K562 (cell line): Measurements from ENCODE around the gene PRCD. TPM values are rescaled to one million over a fixed set of nuclear protein-coding genes. Genes with fewer than 3 reads are reported as not detected.
A peak's percentile ranks its signal among the peaks of the same experiment; 100 is the strongest.

Experiments
- ATAC-seq: fragments of 200-7000 bp; cut with Tn5 transposase; 3 replicates; pipeline ENCODE4 v1.9.1; 2020; ENCODE audit warnings: moderate library complexity
- BruUV-seq: library from RNA; stranded (reverse); fragments of 400-500 nt; replicated peaks from 2 replicates; lab custom pipeline; 2021; lab: Mats Ljungman, UMichigan
- CTCF ChIA-PET: fragments of 300-600 bp; formaldehyde crosslinking; extraction: SDS; loops from one replicate; lab custom pipeline; 2021; ENCODE audit warnings: low intra/inter-chr PET ratio; lab: Yijun Ruan, JAX
- POLR2A ChIA-PET: fragments of 300-600, 350-650 bp; sonication (Branson Sonifier 250); formaldehyde crosslinking; extraction: SDS; loops from one replicate; lab custom pipeline; 2021; ENCODE audit warnings: antibody characterized with exemption, inconsistent platforms; lab: Yijun Ruan, JAX
- DNase-seq, 4 experiments: peaks; one replicate each; pipeline versions ENCODE4 v3.0.0 to v3.0.0-alpha.2; 2011 to 2018; ENCODE audit warnings: low spot score in 3 of 4, mixed read lengths in 3 of 4; ENCODE audit errors: extremely low read depth in 1 of 4
- FAIRE-seq: peaks from 2 replicates; lab custom pipeline; 2011; peaks lifted over from hg19 to GRCh38; lab: Jason Lieb, UNC
- H2AFZ ChIP-seq: 2 replicates; pipeline ENCODE4 v1.6.0; 2011; ENCODE audit warnings: low read depth, low read length, control low read depth, inconsistent platforms
- H3K27ac ChIP-seq: fragments of 200-600 bp; 3 replicates; pipeline ENCODE4 v1.8.0; 2011; ENCODE audit warnings: low read depth, mild to moderate bottlenecking, control low read depth, inconsistent platforms, low read length, moderate library complexity, mixed read lengths; ENCODE audit errors: extremely low read depth
- H3K27me3 ChIP-seq, 2 experiments: fragments of 300-600 bp in 1 of 2; 2 replicates in 1 of 2; 3 replicates in 1 of 2; pipeline versions ENCODE4 v1.6.0 to v1.8.0; 2011; ENCODE audit warnings: inconsistent platforms in 2 of 2, low read length in 2 of 2, mild to moderate bottlenecking in 1 of 2, mixed read lengths in 1 of 2, moderate library complexity in 1 of 2; ENCODE audit not compliant: control insufficient read depth in 2 of 2, insufficient read depth in 2 of 2
- H3K36me3 ChIP-seq: fragments of 300-600 bp; 3 replicates; pipeline ENCODE4 v1.8.0; 2011; ENCODE audit warnings: mild to moderate bottlenecking, low read length, inconsistent platforms; ENCODE audit not compliant: control insufficient read depth, insufficient read depth
- H3K4me1 ChIP-seq, 2 experiments: fragments of 200-600 bp in 1 of 2; replicated peaks in 1 of 2; 2 replicates in 1 of 2; 3 replicates in 1 of 2; pipeline versions ENCODE4 v1.5.1 to v1.8.0; 2011; ENCODE audit warnings: inconsistent platforms in 2 of 2, low read length in 2 of 2, mild to moderate bottlenecking in 1 of 2, mixed read lengths in 1 of 2, moderate library complexity in 1 of 2; ENCODE audit not compliant: control insufficient read depth in 2 of 2, insufficient read depth in 2 of 2
- H3K4me2 ChIP-seq: 2 replicates; pipeline ENCODE4 v1.6.1; 2011; ENCODE audit warnings: low read length, control low read depth, inconsistent platforms, mixed read lengths; ENCODE audit not compliant: insufficient read depth
- H3K4me3 ChIP-seq: fragments of 200-600 bp; sonication (generic), shearing (Covaris generic); 2 replicates; pipeline ENCODE4 v1.5.1; 2016; ENCODE audit warnings: control low read depth, inconsistent platforms
- H3K79me2 ChIP-seq: fragments of 200-600 bp; 3 replicates; pipeline ENCODE4 v1.8.0; 2011; ENCODE audit warnings: low read length, inconsistent platforms; ENCODE audit not compliant: control insufficient read depth, insufficient read depth
- H3K9ac ChIP-seq, 2 experiments: 2 replicates each; pipeline versions ENCODE4 v1.6.0 to v1.6.1; 2011; ENCODE audit warnings: low read depth in 2 of 2, low read length in 2 of 2, control low read depth in 1 of 2, inconsistent platforms in 1 of 2, mild to moderate bottlenecking in 1 of 2, mixed read lengths in 1 of 2; ENCODE audit not compliant: insufficient read depth in 1 of 2
- H3K9me1 ChIP-seq: one replicate; pipeline ENCODE4 v1.6.0; 2011; ENCODE audit warnings: inconsistent platforms, mild to moderate bottlenecking, low read length, moderate library complexity; ENCODE audit not compliant: control insufficient read depth, insufficient read depth
- H3K9me3 ChIP-seq: replicated peaks from 2 replicates; pipeline ENCODE4 v1.5.1; 2011; ENCODE audit warnings: low read depth, low read length, inconsistent platforms; ENCODE audit not compliant: control insufficient read depth, insufficient read depth
- H4K20me1 ChIP-seq: replicated peaks from 2 replicates; pipeline ENCODE4 v1.6.1; 2011; ENCODE audit warnings: low read length, inconsistent platforms, mixed read lengths; ENCODE audit not compliant: control insufficient read depth, insufficient read depth
- C11orf30 ChIP-seq: fragments of 450-650 bp; IDR thresholded peaks from 2 replicates; pipeline ENCODE4 v1.6.1; 2016; ENCODE audit warnings: low read depth, mild to moderate bottlenecking
- CEBPB ChIP-seq: fragments of 450-650 bp; IDR thresholded peaks from 2 replicates; pipeline ENCODE4 v1.6.1; 2016; ENCODE audit warnings: missing genetic modification characterization, missing compliant biosample characterization
- CEBPG ChIP-seq, 3 experiments: fragments of 200-800 bp in 1 of 3; sonication (Bioruptor generic) in 1 of 3; sonication (generic) in 1 of 3; formaldehyde crosslinking in 1 of 3; IDR thresholded peaks in 2 of 3; conservative IDR thresholded peaks in 1 of 3; 2 replicates each; pipeline versions ENCODE4 v1.6.1 to v1.8.0; 2016 to 2022; ENCODE audit warnings: missing compliant biosample characterization in 2 of 3, missing genetic modification characterization in 2 of 3, mild to moderate bottlenecking in 1 of 3, missing genetic modification reagents in 1 of 3
- MAFF ChIP-seq: IDR thresholded peaks from 2 replicates; pipeline ENCODE4 v1.6.1; 2012; ENCODE audit warnings: low read length, improper control_type of control experiment
- MAFG ChIP-seq: fragments of 450-650 bp; conservative IDR thresholded peaks from 2 replicates; pipeline ENCODE4 v1.6.1; 2016; ENCODE audit warnings: missing genetic modification characterization, missing compliant biosample characterization
- MAFK ChIP-seq: IDR thresholded peaks from 2 replicates; pipeline ENCODE4 v1.6.1; 2011; ENCODE audit warnings: low read length, improper control_type of control experiment
- MCM3 ChIP-seq: fragments of 450-650 bp; IDR thresholded peaks from 2 replicates; pipeline ENCODE4 v1.6.1; 2016
- NFIC ChIP-seq: fragments of 450-650 bp; IDR thresholded peaks from 2 replicates; pipeline ENCODE4 v1.6.1; 2017; ENCODE audit warnings: mild to moderate bottlenecking, inconsistent platforms
- ZFP36 ChIP-seq: fragments of 150-350 bp; IDR thresholded peaks from 2 replicates; pipeline ENCODE4 v1.6.1; 2018; ENCODE audit warnings: low read length, low read depth; ENCODE audit not compliant: partially characterized antibody
- ZNF316 ChIP-seq: fragments of 450-650 bp; IDR thresholded peaks from 2 replicates; pipeline ENCODE4 v1.6.1; 2016
- ZNF408 ChIP-seq: fragments of 250-450 bp; sonication (Bioruptor Pico); IDR thresholded peaks from 2 replicates; pipeline ENCODE4 v1.4.0; 2020; ENCODE audit warnings: low read depth, mild to moderate bottlenecking, moderate library complexity
- WGBS: fragments of 100-300 bp; shearing (Covaris generic); methylation state at CpG from one replicate; pipeline ENCODE4 v1.1.6; 2016; ENCODE audit warnings: low coverage, mixed read lengths; ENCODE audit not compliant: insufficient coverage; ENCODE audit errors: missing lambda C conversion rate; 5-methylcytosine and 5-hydroxymethylcytosine counted together
- in situ Hi-C: fragments of 300-500 bp; cut with MboI; formaldehyde crosslinking; loops from 4 replicates; pipeline ENCODE4 v1.15.0; 2018; ENCODE audit warnings: inconsistent platforms, mixed read lengths
- intact Hi-C: fragments of 100-400 bp; cut with micrococcal nuclease; formaldehyde crosslinking; loops from 2 replicates; pipeline ENCODE4 v1.14.2; 2022
- polyA plus RNA-seq, 8 experiments: library from polyadenylated mRNA; depleted of rRNA in 4 of 8; stranded (reverse) in 5 of 8; unstranded in 3 of 8; fragments of >200 nt; fragmentation: Nextera tagmentation in 2 of 8; fragmentation: Illumina TruSeq in 1 of 8; extraction: Ambion mirVana in 2 of 8; extraction: Trizol in 1 of 8; gene quantifications; 2 replicates each; pipeline versions ENCODE4 v1.2.1 to v1.2.3, GENCODE V29; 2011 to 2014; ENCODE audit warnings: inconsistent platforms in 1 of 8, missing spikeins in 1 of 8
- total RNA-seq, 7 experiments: library from RNA; depleted of rRNA in 6 of 7; stranded (reverse); fragments of >200 nt in 6 of 7; fragmentation: Illumina TruSeq in 2 of 7; extraction: Trizol in 2 of 7; gene quantifications; 2 replicates each; pipeline versions ENCODE4 v1.2.1 to v1.2.3, GENCODE V29; 2011 to 2021; ENCODE audit warnings: low replicate concordance in 1 of 7
- TF ChIP-seq, protein P1 (sequence below): fragments of 450-650 bp; formaldehyde crosslinking; IDR thresholded peaks from 2 replicates; pipeline ENCODE4 v1.4.0; 2020; ENCODE audit warnings: mild to moderate bottlenecking, moderate library complexity

Gene PRCD
- total and polyA plus RNA-seq, 9 of the 15 experiments (the other 6 are each of a cell fraction or from before 2014, with no cell fraction given) = 0.20 to 0.25 (median 0.21) TPM; not detected in 6

DNA sequence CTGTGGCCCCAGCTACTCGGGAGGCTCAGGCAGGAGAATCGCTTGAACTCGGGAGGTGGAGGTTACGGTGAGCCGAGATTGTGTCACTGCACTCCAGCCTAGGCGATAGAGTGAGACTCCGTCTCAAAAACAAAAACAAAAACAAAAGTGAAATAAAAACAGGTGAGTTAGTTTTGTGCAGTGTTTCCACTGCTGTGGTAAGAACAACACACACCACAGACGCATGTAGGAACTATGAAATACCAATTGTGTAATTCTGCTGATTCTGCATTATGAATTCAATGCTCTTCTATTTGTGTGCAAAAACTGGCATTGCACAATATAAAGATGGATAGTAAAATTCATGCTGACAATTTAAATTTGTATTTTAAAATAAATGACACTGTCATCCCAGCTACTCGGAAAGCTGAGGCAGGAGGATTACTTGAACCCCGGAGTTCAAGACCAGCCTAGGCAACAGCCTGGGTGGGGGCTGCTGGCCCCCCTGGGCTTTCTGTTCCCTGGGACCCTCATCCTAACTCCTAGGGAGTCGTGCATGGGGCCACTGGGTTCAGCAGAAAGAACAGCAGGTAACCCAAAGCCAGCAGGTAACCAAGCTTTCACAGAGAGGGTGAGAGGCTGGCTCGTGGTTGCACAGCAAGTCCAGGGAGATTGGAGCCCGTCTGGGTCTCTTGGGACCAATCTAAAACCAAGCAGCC lies 28.0 kb upstream of the PRCD start:
- ATAC-seq = no peak
- no peaks in the 10 kb centered on the region for H3K36me3 ChIP-seq
- intact Hi-C loops = no loop called here
- POLR2A ChIA-PET = interaction anchor here (0.6 kb wide), 4 partner anchors 29 to 129 kb away, joined by 3 to 4 read pairs (median 3); no protein-coding TSS in a partner anchor
- H3K4me1 ChIP-seq = peaks cover 13 to 15% of the 10 kb centered on the region in 2 experiments; a peak in 4 of 5 replicates
- no peaks in the 10 kb centered on the region for H3K9me1 ChIP-seq
- H3K9me3 ChIP-seq = no peaks in the 10 kb centered on the region
- no peak overlapping the region for H3K9ac ChIP-seq
- 65% methylated on average over 13 of the region's 13 CpGs for WGBS
- no peak overlapping the region for H3K4me3 ChIP-seq
- no peaks in the 10 kb centered on the region for H3K79me2 ChIP-seq
- TF ChIP-seq C11orf30 = peak; percentile 90
- TF ChIP-seq NFIC = no peak
- no peak for TF ChIP-seq CEBPG (CRISPR knock-in tag; IDR thresholded peaks at IDR 0.05)
- peak; percentile 37 to 48; a peak in 3 of 4 replicates for TF ChIP-seq CEBPG (tag; conservative IDR thresholded peaks at IDR 0.05 in 1 of 2, IDR thresholded peaks at IDR 0.05 in 1 of 2)
- TF ChIP-seq MAFK = peak; percentile 82
- TF ChIP-seq ZFP36 = peak; percentile 40
- no peak for TF ChIP-seq ZNF408 (CRISPR knock-in tag)
- TF ChIP-seq, protein P1, sequence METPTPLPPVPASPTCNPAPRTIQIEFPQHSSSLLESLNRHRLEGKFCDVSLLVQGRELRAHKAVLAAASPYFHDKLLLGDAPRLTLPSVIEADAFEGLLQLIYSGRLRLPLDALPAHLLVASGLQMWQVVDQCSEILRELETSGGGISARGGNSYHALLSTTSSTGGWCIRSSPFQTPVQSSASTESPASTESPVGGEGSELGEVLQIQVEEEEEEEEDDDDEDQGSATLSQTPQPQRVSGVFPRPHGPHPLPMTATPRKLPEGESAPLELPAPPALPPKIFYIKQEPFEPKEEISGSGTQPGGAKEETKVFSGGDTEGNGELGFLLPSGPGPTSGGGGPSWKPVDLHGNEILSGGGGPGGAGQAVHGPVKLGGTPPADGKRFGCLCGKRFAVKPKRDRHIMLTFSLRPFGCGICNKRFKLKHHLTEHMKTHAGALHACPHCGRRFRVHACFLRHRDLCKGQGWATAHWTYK = no peak
- TF ChIP-seq MAFG (tag) = peak; percentile 86
- TF ChIP-seq CEBPB (tag) = peak; percentile 80
- TF ChIP-seq MCM3 = no peak
- peak; percentile 85 for TF ChIP-seq MAFF
- TF ChIP-seq ZNF316 = peak; percentile 93
- TF ChIP-seq, all 486 proteins: peak for 8
- CTCF ChIA-PET = no interaction called here
- DNase-seq (no peak), FAIRE-seq (peak; percentile 32)
- Histone ChIP-seq H4K20me1 (no peaks in the 10 kb centered on the region), H3K4me2 (no peak overlapping the region), H3K27ac (no peak overlapping the region), H3K27me3 (no peaks in the 10 kb centered on the region), H2AFZ (no peak overlapping the region)
- in situ Hi-C loops = no loop called here
- BruUV-seq = no TSS peak
